Caco-2 (cell line): ENCODE measurements around the gene CD9. TPM values are rescaled to one million over a fixed set of nuclear protein-coding genes. Genes with fewer than 3 reads are reported as not detected.

Source experiments
- BruUV-seq: library from RNA; stranded (reverse); fragments of 400-500 nt; replicated peaks from 2 replicates; lab custom pipeline; 2021; lab: Mats Ljungman, UMichigan
- CTCF ChIA-PET: fragments of 300-600 bp; sonication (Branson Sonifier 250); formaldehyde crosslinking; loops from one replicate; lab custom pipeline; 2022; ENCODE audit warnings: antibody characterized with exemption; lab: Charles Lee
- POLR2A ChIA-PET: fragments of 300-600 bp; sonication (Branson Sonifier 250); formaldehyde crosslinking; loops from one replicate; lab custom pipeline; 2022; ENCODE audit warnings: antibody characterized with exemption; lab: Charles Lee
- DNase-seq, 2 experiments: peaks; one replicate each; pipeline versions ENCODE4 v3.0.0 to v3.0.0-alpha.2; 2020 to 2022
- H3K27me3 ChIP-seq: replicated peaks from 2 replicates; pipeline ENCODE4 v1.6.0; 2011; ENCODE audit warnings: low read length; ENCODE audit not compliant: control insufficient read depth, insufficient read depth
- H3K36me3 ChIP-seq: 2 replicates; pipeline ENCODE4 v1.5.1; 2011; ENCODE audit warnings: low read length; ENCODE audit not compliant: control insufficient read depth, insufficient read depth
- H3K4me1 ChIP-seq: fragments of 250-450 bp; sonication (Bioruptor Pico); 2 replicates; pipeline ENCODE4 v1.5.1; 2020; ENCODE audit warnings: mild to moderate bottlenecking
- H3K4me3 ChIP-seq: 2 replicates; pipeline ENCODE4 v1.5.1; 2011; ENCODE audit warnings: low read depth, mild to moderate bottlenecking, control low read depth, low read length
- H3K9me3 ChIP-seq: fragments of 250-450 bp; sonication (Bioruptor Pico); 2 replicates; pipeline ENCODE4 v1.5.1; 2020; ENCODE audit warnings: mild to moderate bottlenecking, moderate library complexity
- H3K27ac Mint-ChIP-seq: one replicate; pipeline ENCODE4 v1.8.0; 2022; ENCODE audit warnings: mixed read lengths; ENCODE audit not compliant: unreplicated experiment
- H3K27me3 Mint-ChIP-seq: one replicate; pipeline ENCODE4 v1.8.0; 2022; ENCODE audit warnings: mixed read lengths; ENCODE audit not compliant: insufficient read depth, unreplicated experiment
- H3K36me3 Mint-ChIP-seq: one replicate; pipeline ENCODE4 v1.8.0; 2022; ENCODE audit warnings: mild to moderate bottlenecking, mixed read lengths; ENCODE audit not compliant: insufficient read depth, unreplicated experiment
- H3K4me1 Mint-ChIP-seq: one replicate; pipeline ENCODE4 v1.8.0; 2022; ENCODE audit warnings: low read depth, mixed read lengths; ENCODE audit not compliant: unreplicated experiment
- H3K4me3 Mint-ChIP-seq: one replicate; pipeline ENCODE4 v1.8.0; 2022; ENCODE audit warnings: mild to moderate bottlenecking, moderate library complexity, mixed read lengths; ENCODE audit not compliant: unreplicated experiment
- H3K9me3 Mint-ChIP-seq: one replicate; pipeline ENCODE4 v1.8.0; 2022; ENCODE audit warnings: mixed read lengths; ENCODE audit not compliant: unreplicated experiment
- CTCF ChIP-seq, 2 experiments: fragments of 200-600 bp in 1 of 2; IDR thresholded peaks; 1 replicate in 1 of 2; 2 replicates in 1 of 2; pipeline versions ENCODE4 v1.5.1 to v1.8.0; 2011 to 2022; ENCODE audit warnings: antibody characterized with exemption in 1 of 2, control low read depth in 1 of 2, inconsistent platforms in 1 of 2, low read depth in 1 of 2, low read length in 1 of 2, mild to moderate bottlenecking in 1 of 2, moderate library complexity in 1 of 2; ENCODE audit not compliant: insufficient read depth in 1 of 2, severe bottlenecking in 1 of 2, unreplicated experiment in 1 of 2
- intact Hi-C: fragments of 100-400 bp; cut with micrococcal nuclease; formaldehyde crosslinking; loops from one replicate; pipeline ENCODE4 v1.10.0; 2022; ENCODE audit not compliant: unreplicated experiment
- total RNA-seq: library from RNA; stranded (reverse); gene quantifications from 2 replicates; pipeline ENCODE4 v1.2.3, GENCODE V29; 2022

Gene CD9
- total RNA-seq, 1 experiment from 2014 or later, result 170 TPM

GRCh38 chr12:6228535-6229223, 28.5 kb downstream of the CD9 start:
- DNase-seq, result no peak
- Mint-ChIP-seq H3K27ac (peak overlapping the region; percentile 96), H3K9me3 (no peaks in the 10 kb centered on the region), H3K4me1 (peaks cover 61% of the 10 kb centered on the region), H3K4me3 (peak overlapping the region; percentile 58), H3K27me3 (no peaks in the 10 kb centered on the region), H3K36me3 (peaks cover 33% of the 10 kb centered on the region)
- BruUV-seq, result TSS peak; percentile 96
- Histone ChIP-seq H3K27me3 (no peaks in the 10 kb centered on the region), H3K9me3 (no peaks in the 10 kb centered on the region), H3K4me1 (peaks cover 68% of the 10 kb centered on the region), H3K4me3 (no peak overlapping the region), H3K36me3 (peaks cover 4% of the 10 kb centered on the region)
- ChIA-PET POLR2A (interaction anchor here (0.6 to 2.8 kb wide), 7 partner anchors 12 to 306 kb away, joined by 3 to 15 read pairs (median 5); partner anchors contain the start of genes GAPDH and PLEKHG6), CTCF (interaction anchor here (0.6 to 2.4 kb wide), 16 partner anchors 12 to 240 kb away, joined by 3 to 23 read pairs (median 6); partner anchors contain the start of gene CD9)
- TF ChIP-seq CTCF (IDR thresholded peaks at IDR 0.05; ENCODE audit: insufficient read depth in 1 of 2, low read depth in 1 of 2, low read length in 1 of 2, severe bottlenecking in 1 of 2, unreplicated experiment in 1 of 2), result no peak
- intact Hi-C loops, result loop anchor here (1.0 kb wide), 4 partner anchors 9 to 50 kb away; partner anchors contain the start of gene CD9

- Histone ChIP-seq H3K9me3 (no peaks in the 10 kb centered on the region), H3K4me3 (no peak overlapping the region), H3K36me3 (peaks cover 2% of the 10 kb centered on the region), H3K4me1 (peaks cover 73% of the 10 kb centered on the region), H3K27me3 (no peaks in the 10 kb centered on the region)
- H3K4me1 Mint-ChIP-seq, result peaks cover 69% of the 10 kb centered on the region
- peak overlapping the region; percentile 58 for H3K4me3 Mint-ChIP-seq
- H3K27me3 Mint-ChIP-seq, result no peaks in the 10 kb centered on the region
- TF ChIP-seq CTCF (IDR thresholded peaks at IDR 0.05; ENCODE audit: insufficient read depth in 1 of 2, low read depth in 1 of 2, low read length in 1 of 2, severe bottlenecking in 1 of 2, unreplicated experiment in 1 of 2), result no peak
- ChIA-PET POLR2A (interaction anchor here (0.6 to 2.8 kb wide), 10 partner anchors 13 to 305 kb away, joined by 3 to 15 read pairs (median 4); partner anchors contain the start of genes GAPDH and PLEKHG6), CTCF (interaction anchor here (0.6 to 2.4 kb wide), 21 partner anchors 9 to 241 kb away, joined by 3 to 23 read pairs (median 4); partner anchors contain the start of gene CD9)
- intact Hi-C loops, result loop anchor here (1.0 kb wide), 5 partner anchors 10 to 49 kb away; partner anchors contain the start of gene CD9
- H3K9me3 Mint-ChIP-seq, result no peaks in the 10 kb centered on the region
- H3K36me3 Mint-ChIP-seq, result peaks cover 40% of the 10 kb centered on the region
- peak overlapping the region; percentile 96 for H3K27ac Mint-ChIP-seq
- DNase-seq, result peak; percentile 96 to 98
- BruUV-seq, result TSS peak; percentile 89
These were observed 29.3 kb downstream of the CD9 start for GRCh38 chr12:6229224-6230218.
